Cardiac muscle cell (in vitro differentiated cells and primary cell): ENCODE measurements around the gene RASGRP1. TPM values are rescaled to one million over a fixed set of nuclear protein-coding genes. Genes with fewer than 3 reads are reported as not detected.

Experiments
- DNase-seq, 2 donors: peaks; one replicate each; pipeline versions ENCODE4 v3.0.0 to v3.0.0-alpha.2; 2010 to 2017; ENCODE audit warnings: low read depth in 1 of 2, low spot score in 1 of 2
- H3K27ac ChIP-seq: fragments of 200-600 bp; sonication (generic); 2 replicates; pipeline ENCODE4 v1.5.1; 2016
- H3K27me3 ChIP-seq: fragments of 200-600 bp; sonication (generic); 2 replicates; pipeline ENCODE4 v1.6.0; 2016; ENCODE audit warnings: control low read depth
- H3K36me3 ChIP-seq: fragments of 200-600 bp; sonication (generic); 2 replicates; pipeline ENCODE4 v1.5.1; 2016; ENCODE audit warnings: control low read depth
- H3K4me1 ChIP-seq: fragments of 200-600 bp; sonication (generic); 2 replicates; pipeline ENCODE4 v1.8.1; 2017; ENCODE audit warnings: low read depth, mild to moderate bottlenecking, mixed run types
- H3K4me3 ChIP-seq: fragments of 200-600 bp; sonication (generic); 2 replicates; pipeline ENCODE4 v1.5.1; 2016; ENCODE audit warnings: mild to moderate bottlenecking
- H3K9me3 ChIP-seq: fragments of 200-600 bp; sonication (generic); 2 replicates; pipeline ENCODE4 v1.5.1; 2017; ENCODE audit warnings: low read depth, mild to moderate bottlenecking, control low read depth
- polyA plus RNA-seq: library from polyadenylated mRNA; unstranded; fragments of >200 nt; fragmentation: Nextera tagmentation; extraction: Ambion mirVana; gene quantifications from 2 replicates; pipeline ENCODE4 v1.2.1, GENCODE V29; 2016
- total RNA-seq: library from RNA; depleted of rRNA; stranded (reverse); fragments of >200 nt; gene quantifications from 2 replicates; pipeline ENCODE4 v1.2.3, GENCODE V29; 2016
- TF ChIP-seq, protein P1 (sequence below): IDR thresholded peaks from 2 replicates; pipeline ENCODE4 v1.5.1; 2012; ENCODE audit warnings: low read depth, mild to moderate bottlenecking, low read length

The RASGRP1 gene
- total and polyA plus RNA-seq, 2 experiments from 2014 or later = 1.1 to 4.5 TPM

DNA sequence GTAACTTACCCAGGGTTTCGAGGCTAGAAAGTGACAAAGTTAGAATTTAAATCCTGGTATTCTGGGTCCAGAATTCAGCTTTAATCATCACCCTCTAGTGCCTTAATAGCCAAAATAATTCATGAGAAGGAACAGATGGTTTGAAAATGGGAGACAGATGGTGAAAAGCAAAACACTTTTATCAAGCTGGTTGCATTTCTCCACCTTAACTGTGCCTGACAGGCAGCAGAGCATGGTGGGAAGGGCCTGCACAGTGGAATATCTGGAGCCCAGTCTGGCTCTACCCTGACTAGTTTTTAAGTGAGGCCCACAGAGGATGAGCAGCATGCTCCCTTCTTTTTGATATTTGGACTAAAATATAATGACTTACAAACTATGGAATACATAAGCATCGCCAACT lies 35.6 kb upstream of the RASGRP1 start:
- Histone ChIP-seq H3K27ac (no peak overlapping the region), H3K27me3 (no peaks in the 10 kb centered on the region), H3K4me1 (no peaks in the 10 kb centered on the region), H3K4me3 (no peak overlapping the region), H3K9me3 (no peaks in the 10 kb centered on the region), H3K36me3 (no peaks in the 10 kb centered on the region)
- TF ChIP-seq, protein P1, sequence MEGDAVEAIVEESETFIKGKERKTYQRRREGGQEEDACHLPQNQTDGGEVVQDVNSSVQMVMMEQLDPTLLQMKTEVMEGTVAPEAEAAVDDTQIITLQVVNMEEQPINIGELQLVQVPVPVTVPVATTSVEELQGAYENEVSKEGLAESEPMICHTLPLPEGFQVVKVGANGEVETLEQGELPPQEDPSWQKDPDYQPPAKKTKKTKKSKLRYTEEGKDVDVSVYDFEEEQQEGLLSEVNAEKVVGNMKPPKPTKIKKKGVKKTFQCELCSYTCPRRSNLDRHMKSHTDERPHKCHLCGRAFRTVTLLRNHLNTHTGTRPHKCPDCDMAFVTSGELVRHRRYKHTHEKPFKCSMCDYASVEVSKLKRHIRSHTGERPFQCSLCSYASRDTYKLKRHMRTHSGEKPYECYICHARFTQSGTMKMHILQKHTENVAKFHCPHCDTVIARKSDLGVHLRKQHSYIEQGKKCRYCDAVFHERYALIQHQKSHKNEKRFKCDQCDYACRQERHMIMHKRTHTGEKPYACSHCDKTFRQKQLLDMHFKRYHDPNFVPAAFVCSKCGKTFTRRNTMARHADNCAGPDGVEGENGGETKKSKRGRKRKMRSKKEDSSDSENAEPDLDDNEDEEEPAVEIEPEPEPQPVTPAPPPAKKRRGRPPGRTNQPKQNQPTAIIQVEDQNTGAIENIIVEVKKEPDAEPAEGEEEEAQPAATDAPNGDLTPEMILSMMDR = no peak
- DNase-seq = no peak

DNA sequence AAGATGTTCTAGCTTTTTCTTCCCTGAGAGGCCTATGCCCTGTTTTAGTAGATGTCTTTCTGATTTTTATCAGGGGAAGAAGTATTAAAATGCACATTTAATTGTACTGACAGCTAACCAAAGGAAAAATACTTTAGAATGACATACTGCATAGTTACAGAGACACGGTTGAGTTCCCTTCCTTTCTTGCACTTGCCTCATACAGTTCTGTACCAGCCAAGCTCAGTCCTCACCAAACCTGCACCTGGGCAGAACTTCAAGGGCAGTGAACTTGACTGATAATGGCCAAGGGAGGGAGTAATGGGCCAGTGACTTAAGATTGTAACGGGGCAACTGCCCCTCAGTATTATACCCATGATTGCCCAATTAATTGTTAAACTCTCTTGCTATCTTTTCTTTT lies 34.1 kb upstream of the RASGRP1 start:
- H3K36me3 ChIP-seq = no peaks in the 10 kb centered on the region
- peaks cover 3% of the 10 kb centered on the region for H3K4me1 ChIP-seq
- H3K9me3 ChIP-seq = no peaks in the 10 kb centered on the region
- TF ChIP-seq, protein P1 = no peak
- H3K27ac ChIP-seq = no peak overlapping the region
- H3K4me3 ChIP-seq = no peak overlapping the region
- no peak for DNase-seq
- H3K27me3 ChIP-seq = no peaks in the 10 kb centered on the region

DNA sequence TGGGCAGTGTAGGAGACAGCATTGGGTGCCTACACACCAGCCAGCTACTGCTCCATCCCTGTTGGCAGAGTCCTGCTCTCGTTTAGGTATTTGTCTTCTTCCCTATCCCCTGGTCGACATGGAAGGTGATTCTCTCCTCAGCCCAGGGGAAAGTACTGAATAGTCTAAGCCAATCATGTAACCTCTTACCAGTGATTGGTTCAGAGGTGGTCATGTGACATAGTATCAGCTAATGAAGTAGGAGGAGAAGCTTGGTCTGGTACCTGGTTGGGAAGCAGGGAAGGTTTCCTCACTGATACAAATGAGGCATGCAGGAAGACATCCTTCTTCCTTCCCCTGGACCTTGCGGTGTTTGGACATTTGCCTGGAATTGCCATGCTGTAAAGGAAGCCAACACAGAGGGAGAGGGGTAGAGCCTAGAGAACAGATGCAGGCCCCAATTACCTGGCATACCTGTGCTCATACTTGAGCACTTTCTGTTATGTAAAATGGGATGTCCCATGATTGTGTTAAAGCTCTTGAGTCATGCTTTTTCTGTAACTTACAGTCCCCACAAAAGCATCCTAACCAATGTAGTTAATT lies 32.7 kb upstream of the RASGRP1 start:
- Histone ChIP-seq H3K4me1 (peaks cover 11% of the 10 kb centered on the region), H3K27me3 (no peaks in the 10 kb centered on the region), H3K27ac (no peak overlapping the region), H3K9me3 (no peaks in the 10 kb centered on the region), H3K36me3 (no peaks in the 10 kb centered on the region), H3K4me3 (no peak overlapping the region)
- TF ChIP-seq, protein P1 = no peak
- no peak for DNase-seq

DNA sequence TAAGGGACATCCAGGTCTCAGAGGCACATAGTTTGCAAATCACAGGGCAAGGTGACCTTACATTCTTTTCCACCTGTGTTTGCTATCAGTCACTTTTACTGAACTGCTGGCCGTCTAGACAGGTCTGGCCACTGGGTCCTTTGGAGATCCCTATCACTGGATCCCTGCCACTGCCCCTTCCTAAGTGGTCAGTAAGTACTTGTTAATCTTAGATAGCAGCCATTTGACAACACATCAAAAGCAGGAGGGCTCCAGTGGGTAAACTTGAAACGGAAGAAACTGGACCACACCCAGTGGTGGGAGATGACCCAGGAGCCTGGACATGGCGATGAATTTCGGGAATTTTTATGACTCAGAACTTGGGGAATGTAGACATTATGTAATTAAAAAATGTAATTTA lies 28.9 kb upstream of the RASGRP1 start:
- Histone ChIP-seq H3K36me3 (no peaks in the 10 kb centered on the region), H3K9me3 (no peaks in the 10 kb centered on the region), H3K27ac (no peak overlapping the region), H3K4me1 (peaks cover 15% of the 10 kb centered on the region), H3K27me3 (no peaks in the 10 kb centered on the region), H3K4me3 (no peak overlapping the region)
- peak in 1 of 2 donors; percentile 6 for DNase-seq
- TF ChIP-seq, protein P1 = no peak

DNA sequence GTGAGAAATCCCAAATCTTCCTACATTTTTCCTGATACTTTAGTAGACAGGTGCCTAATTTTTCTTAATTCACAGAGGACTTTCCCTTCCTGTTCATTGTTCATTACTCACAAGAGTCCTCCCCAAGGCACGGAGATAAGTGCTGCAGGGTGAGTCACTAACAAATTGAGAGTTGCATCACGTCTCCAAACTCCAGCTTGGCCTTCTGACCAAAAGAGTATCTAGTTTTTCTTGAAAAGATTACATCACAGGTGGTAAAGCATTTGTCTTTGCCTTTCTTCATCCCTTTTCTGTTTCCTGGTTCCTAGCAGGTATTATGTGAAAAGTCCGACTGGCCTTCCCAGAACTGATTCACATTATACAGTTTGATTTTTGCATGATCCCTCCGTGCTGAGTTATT lies 24.9 kb upstream of the RASGRP1 start:
- no peaks in the 10 kb centered on the region for H3K36me3 ChIP-seq
- peak in 1 of 2 donors; percentile 87 for DNase-seq
- no peaks in the 10 kb centered on the region for H3K9me3 ChIP-seq
- peaks cover 15% of the 10 kb centered on the region for H3K4me1 ChIP-seq
- H3K27ac ChIP-seq = no peak overlapping the region
- TF ChIP-seq, protein P1 = no peak
- no peak overlapping the region for H3K4me3 ChIP-seq
- no peaks in the 10 kb centered on the region for H3K27me3 ChIP-seq
